Tibial nerve (tissue), 4 donors: ENCODE measurements around the gene NHERF2. TPM values are rescaled to one million over a fixed set of nuclear protein-coding genes. Genes with fewer than 3 reads are reported as not detected.
A peak's percentile ranks its signal among the peaks of the same experiment; 100 is the strongest.

Source experiments
- DNase-seq, 2 donors: peaks; one replicate each; pipeline ENCODE4 v3.0.0-alpha.2; 2019; ENCODE audit warnings: low spot score in 2 of 2
- H3K27ac ChIP-seq, 4 donors: fragments of 200-600 bp; sonication (generic) in 3 of 4; one replicate each; pipeline ENCODE4 v1.5.1; 2017 to 2019; ENCODE audit warnings: mild to moderate bottlenecking in 1 of 4
- H3K27me3 ChIP-seq, 2 donors: fragments of 200-600 bp; sonication (generic) in 1 of 2; one replicate each; pipeline versions ENCODE4 v1.5.1 to v1.6.0; 2017 to 2019
- H3K36me3 ChIP-seq, 3 donors: fragments of 200-600 bp; sonication (generic); one replicate each; pipeline ENCODE4 v1.5.1; 2018 to 2019
- H3K4me1 ChIP-seq, 4 donors: fragments of 200-600 bp; sonication (generic) in 3 of 4; one replicate each; pipeline ENCODE4 v1.5.1; 2017 to 2019
- H3K4me3 ChIP-seq, 4 donors: fragments of 200-600 bp; sonication (generic) in 3 of 4; one replicate each; pipeline ENCODE4 v1.5.1; 2017 to 2019; ENCODE audit warnings: mild to moderate bottlenecking in 1 of 4, moderate library complexity in 1 of 4
- H3K9me3 ChIP-seq, 4 donors: fragments of 200-600 bp; sonication (generic) in 3 of 4; one replicate each; pipeline ENCODE4 v1.5.1; 2017 to 2019
- CTCF ChIP-seq, 5 experiments: fragments of 200-600 bp in 3 of 5; fragments of 450-650 bp in 2 of 5; sonication (generic) in 3 of 5; IDR thresholded peaks; one replicate each; pipeline ENCODE4 v1.5.1; 2016 to 2019; ENCODE audit warnings: antibody characterized with exemption in 5 of 5, mild to moderate bottlenecking in 3 of 5, moderate library complexity in 2 of 5
- EP300 ChIP-seq, 2 donors: sonication (generic); formaldehyde crosslinking; IDR thresholded peaks; one replicate each; pipeline ENCODE4 v1.6.1; 2017; ENCODE audit warnings: antibody characterized with exemption in 2 of 2, mild to moderate bottlenecking in 1 of 2
- POLR2A ChIP-seq, 2 donors: fragments of 450-650 bp; IDR thresholded peaks; one replicate each; pipeline ENCODE4 v1.6.1; 2017; ENCODE audit warnings: antibody characterized with exemption in 2 of 2, mild to moderate bottlenecking in 2 of 2, moderate library complexity in 2 of 2
- WGBS, 2 donors: methylation state at CpG; one replicate each; pipeline ENCODE4 v1.1.5; 2018; 5-methylcytosine and 5-hydroxymethylcytosine counted together
- total RNA-seq, 4 donors: library from RNA; depleted of rRNA; stranded (reverse); fragments of >200 nt; gene quantifications; one replicate each; pipeline ENCODE4 v1.1.0, GENCODE V29; 2016

Gene NHERF2
- total RNA-seq, 4 donors from 2014 or later, result 54.7 to 83.1 (median 64.9) TPM

GRCh38 chr16:2027024-2028010, 615 bp downstream of the NHERF2 start:
- Histone ChIP-seq H3K36me3 (peaks cover 0 to 6% (median 0%) of the 10 kb centered on the region in 3 donors), H3K27ac (peak overlapping the region in 3 of 4 donors; percentile 59 to 100 (median 94)), H3K4me3 (peak overlapping the region; percentile 47 to 83 (median 58)), H3K27me3 (peaks cover 0 to 4% of the 10 kb centered on the region in 2 donors), H3K9me3 (no peaks in the 10 kb centered on the region), H3K4me1 (peaks cover 0 to 82% (median 38%) of the 10 kb centered on the region in 4 donors)
- DNase-seq, result no peak
- WGBS, 2 donors, result 7 to 18% methylated on average over 26 to 49 of the region's 76 CpGs
- no peak for TF ChIP-seq EP300 (IDR thresholded peaks at IDR 0.05)
- no peak for TF ChIP-seq CTCF (IDR thresholded peaks at IDR 0.05)
- no peak for TF ChIP-seq POLR2A (IDR thresholded peaks at IDR 0.05)

GRCh38 chr16:2028146-2028545, 1.4 kb downstream of the NHERF2 start:
- Histone ChIP-seq H3K27me3 (no peaks in the 10 kb centered on the region), H3K27ac (peak overlapping the region in 3 of 4 donors; percentile 59 to 100 (median 94)), H3K4me1 (peaks cover 0 to 82% (median 40%) of the 10 kb centered on the region in 4 donors), H3K36me3 (peaks cover 0 to 6% (median 0%) of the 10 kb centered on the region in 3 donors), H3K9me3 (no peaks in the 10 kb centered on the region), H3K4me3 (peak overlapping the region in 1 of 4 donors; percentile 83)
- no peak for DNase-seq
- no peak for TF ChIP-seq CTCF (IDR thresholded peaks at IDR 0.05)
- TF ChIP-seq EP300 (IDR thresholded peaks at IDR 0.05), result no peak
- TF ChIP-seq POLR2A (IDR thresholded peaks at IDR 0.05), result no peak
- WGBS, 2 donors, result 67 to 83% methylated on average over 1 to 3 of the region's 3 CpGs

GRCh38 chr16:2028620-2029220, 2.0 kb downstream of the NHERF2 start:
- 77 to 79% methylated on average over 16 to 17 of the region's 18 CpGs for WGBS, 2 donors
- TF ChIP-seq POLR2A (IDR thresholded peaks at IDR 0.05) (no peak), EP300 (IDR thresholded peaks at IDR 0.05) (no peak), CTCF (IDR thresholded peaks at IDR 0.05) (no peak)
- Histone ChIP-seq H3K27me3 (no peaks in the 10 kb centered on the region), H3K9me3 (no peaks in the 10 kb centered on the region), H3K4me3 (peak overlapping the region in 1 of 4 donors; percentile 83), H3K27ac (peak overlapping the region in 3 of 4 donors; percentile 59 to 100 (median 94)), H3K36me3 (peaks cover 0 to 6% (median 0%) of the 10 kb centered on the region in 3 donors), H3K4me1 (peaks cover 0 to 82% (median 41%) of the 10 kb centered on the region in 4 donors)
- no peak for DNase-seq

- Histone ChIP-seq H3K27ac (peak overlapping the region; percentile 19 to 100 (median 70)), H3K4me3 (peak overlapping the region in 3 of 4 donors; percentile 4 to 83 (median 9)), H3K4me1 (peaks cover 0 to 80% (median 44%) of the 10 kb centered on the region in 4 donors), H3K9me3 (no peaks in the 10 kb centered on the region), H3K27me3 (no peaks in the 10 kb centered on the region), H3K36me3 (peaks cover 0 to 6% (median 0%) of the 10 kb centered on the region in 3 donors)
- DNase-seq, result no peak
- 58 to 80% methylated on average over 2 to 6 of the region's 22 CpGs for WGBS, 2 donors
- TF ChIP-seq CTCF (IDR thresholded peaks at IDR 0.05), result no peak
- TF ChIP-seq POLR2A (IDR thresholded peaks at IDR 0.05), result peak in 1 of 2 donors; percentile 29
- TF ChIP-seq EP300 (IDR thresholded peaks at IDR 0.05), result peak in 1 of 2 donors; percentile 35
Measured at GRCh38 chr16:2029350-2029749, 2.6 kb downstream of the NHERF2 start.
